ENCODE results near the gene BRME1. TPM values are rescaled to one million over a fixed set of nuclear protein-coding genes. Genes with fewer than 3 reads are reported as not detected.

The BRME1 gene
- total and polyA plus RNA-seq, 2 donors from 2014 or later = 1.5 to 1.8 TPM

- H3K9ac ChIP-seq (ENCODE audit: low read length in 3 of 3) = no peak overlapping the region
- no peak overlapping the region for H3K27ac ChIP-seq (ENCODE audit: low read depth in 2 of 2, low read length in 2 of 2)
- no peak overlapping the region for H3K4me3 ChIP-seq (ENCODE audit: low read length in 3 of 3)
- no peaks in the 10 kb centered on the region for H3K36me3 ChIP-seq (ENCODE audit: control insufficient read depth in 2 of 3, insufficient read depth in 3 of 3, low read length in 3 of 3)
- no peaks in the 10 kb centered on the region for H3K9me3 ChIP-seq (ENCODE audit: control insufficient read depth in 2 of 3, insufficient read depth in 1 of 3, low read length in 3 of 3)
- H3K4me1 ChIP-seq (ENCODE audit: control insufficient read depth in 2 of 3, insufficient read depth in 2 of 3, low read depth in 1 of 3, low read length in 3 of 3) = peaks cover 0 to 7% (median 0%) of the 10 kb centered on the region in 3 donors
- H3K27me3 ChIP-seq (ENCODE audit: control insufficient read depth, insufficient read depth, low read length) = no peaks in the 10 kb centered on the region
- FAIRE-seq (no peak), DNase-seq (no peak)
- intact Hi-C loops (cut with DNase I) = no loop called here
- TF ChIP-seq CTCF (IDR thresholded peaks at IDR 0.05; ENCODE audit: borderline replicate concordance, extremely low read depth, insufficient read depth) = no peak
Measured at GRCh38 chr19:13870873-13871272, 35.0 kb downstream of the BRME1 start.

GRCh38 chr19:13869281-13869680 lies 36.6 kb downstream of the BRME1 start:
- Histone ChIP-seq H3K27ac (ENCODE audit: low read depth in 2 of 2, low read length in 2 of 2) (no peak overlapping the region), H3K27me3 (ENCODE audit: control insufficient read depth, insufficient read depth, low read length) (no peaks in the 10 kb centered on the region), H3K4me3 (ENCODE audit: low read length in 3 of 3) (no peak overlapping the region), H3K9me3 (ENCODE audit: control insufficient read depth in 2 of 3, insufficient read depth in 1 of 3, low read length in 3 of 3) (no peaks in the 10 kb centered on the region), H3K36me3 (ENCODE audit: control insufficient read depth in 2 of 3, insufficient read depth in 3 of 3, low read length in 3 of 3) (no peaks in the 10 kb centered on the region), H3K9ac (ENCODE audit: low read length in 3 of 3) (no peak overlapping the region), H3K4me1 (ENCODE audit: control insufficient read depth in 2 of 3, insufficient read depth in 2 of 3, low read depth in 1 of 3, low read length in 3 of 3) (peaks cover 0 to 12% (median 0%) of the 10 kb centered on the region in 3 donors)
- DNase-seq (no peak), FAIRE-seq (no peak)
- TF ChIP-seq CTCF (IDR thresholded peaks at IDR 0.05; ENCODE audit: borderline replicate concordance, extremely low read depth, insufficient read depth) = no peak
- intact Hi-C loops (cut with DNase I) = loop anchor here (10.0 kb wide), 2 partner anchors 94 to 264 kb away; partner anchors contain the start of gene C19orf53

- no peak for FAIRE-seq
- intact Hi-C loops (cut with DNase I) = loop anchor here (10.0 kb wide), 2 partner anchors 94 to 264 kb away; partner anchors contain the start of gene C19orf53
Measured at GRCh38 chr19:13868663-13869062, 37.3 kb downstream of the BRME1 start.

More at GRCh38 chr19:13868663-13869062, 37.3 kb downstream of the BRME1 start:
- TF ChIP-seq CTCF (IDR thresholded peaks at IDR 0.05; ENCODE audit: borderline replicate concordance, extremely low read depth, insufficient read depth) = no peak
- no peaks in the 10 kb centered on the region for H3K36me3 ChIP-seq (ENCODE audit: control insufficient read depth in 2 of 3, insufficient read depth in 3 of 3, low read length in 3 of 3)
- no peak overlapping the region for H3K4me3 ChIP-seq (ENCODE audit: low read length in 3 of 3)
- DNase-seq = no peak
- peaks cover 0 to 12% (median 0%) of the 10 kb centered on the region in 3 donors for H3K4me1 ChIP-seq (ENCODE audit: control insufficient read depth in 2 of 3, insufficient read depth in 2 of 3, low read depth in 1 of 3, low read length in 3 of 3)
- H3K27ac ChIP-seq (ENCODE audit: low read depth in 2 of 2, low read length in 2 of 2) = no peak overlapping the region
- H3K9me3 ChIP-seq (ENCODE audit: control insufficient read depth in 2 of 3, insufficient read depth in 1 of 3, low read length in 3 of 3) = no peaks in the 10 kb centered on the region
- no peaks in the 10 kb centered on the region for H3K27me3 ChIP-seq (ENCODE audit: control insufficient read depth, insufficient read depth, low read length)
- no peak overlapping the region for H3K9ac ChIP-seq (ENCODE audit: low read length in 3 of 3)
